ENCODE data around the gene GNAI3.
A peak's percentile ranks its signal among the peaks of the same experiment; 100 is the strongest.
"Not testable (repeated sequence)": the region's sequence is repeated elsewhere in the genome, so short reads cannot be mapped to it uniquely, and the experiment has no call there.

Gene GNAI3

DNA sequence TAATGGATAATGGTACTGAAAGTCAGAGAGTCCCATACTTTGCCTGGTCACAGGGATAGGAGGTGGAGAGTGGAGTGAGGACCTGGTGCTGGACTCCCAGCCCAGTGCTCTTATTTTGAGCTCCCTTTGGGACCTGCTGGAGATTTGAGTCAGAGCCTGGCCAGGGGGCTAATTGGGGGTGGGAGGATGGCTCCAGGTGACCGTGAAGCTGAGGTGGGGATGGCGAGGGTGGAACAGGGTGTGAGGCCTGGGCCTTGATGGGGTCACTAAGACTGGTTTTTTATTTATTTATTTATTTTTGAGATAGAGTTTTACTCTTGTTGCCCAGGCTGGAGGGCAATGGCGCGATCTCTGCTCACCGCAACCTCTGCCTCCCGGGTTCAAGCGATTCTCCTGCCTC, 89.0 kb downstream of the GNAI3 start:
- DNase-seq (ENCODE audit: low spot score) = no peak

DNA sequence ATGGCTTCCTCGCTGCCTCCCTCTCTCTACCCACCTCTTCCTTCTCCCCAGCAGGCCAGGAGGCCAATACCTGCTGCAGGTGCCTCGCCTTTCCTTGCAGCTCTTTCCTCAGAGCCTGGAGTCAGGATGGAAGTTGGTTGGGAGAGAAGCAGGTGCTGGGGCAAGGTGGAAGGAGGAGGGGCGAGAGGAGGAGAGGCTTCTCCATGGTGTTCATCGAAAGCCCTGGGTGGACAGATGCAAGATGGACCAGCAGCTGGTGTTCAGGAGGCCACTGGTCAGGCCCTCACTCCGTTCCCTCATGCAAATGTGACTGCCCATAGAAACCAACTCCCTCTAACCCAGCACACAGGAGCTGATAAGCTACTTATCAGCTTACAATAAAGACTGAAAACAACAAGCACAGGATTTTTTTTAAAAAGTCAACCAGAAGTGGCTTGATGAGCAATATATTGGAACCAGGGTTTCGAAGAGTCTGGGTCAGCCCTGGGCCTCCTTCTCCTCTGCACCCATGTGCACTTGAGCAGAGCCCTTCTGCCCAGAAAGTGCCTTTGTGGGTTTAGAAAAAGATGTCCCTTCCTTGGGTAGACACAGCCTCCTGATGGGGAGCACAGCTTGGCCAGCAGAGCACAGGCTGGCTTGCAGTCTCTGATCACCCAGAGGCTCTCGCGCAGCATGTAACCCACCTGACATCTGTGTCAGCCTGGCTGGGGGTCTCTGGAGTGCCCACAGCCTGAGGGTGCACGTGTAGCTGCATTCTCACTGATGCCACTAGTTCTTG, 90.8 kb downstream of the GNAI3 start:
- no peak for DNase-seq (ENCODE audit: low spot score)

DNA sequence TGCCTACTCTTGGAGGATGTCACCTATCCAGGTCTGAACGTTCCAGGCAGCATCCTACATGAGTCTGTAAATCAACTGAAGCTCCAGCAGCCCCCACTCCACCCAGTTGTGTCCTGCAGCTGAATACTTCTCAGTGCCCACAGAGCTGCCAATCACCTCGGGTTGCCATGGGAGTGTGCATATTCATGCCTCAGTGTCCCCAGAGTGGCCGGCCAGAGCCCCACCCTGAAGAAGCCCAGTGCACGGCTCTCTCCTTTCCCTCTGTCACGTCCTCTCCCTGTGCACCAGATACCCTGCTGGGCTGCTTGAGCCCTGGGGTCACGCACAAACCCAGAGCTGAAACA, 91.4 kb downstream of the GNAI3 start:
- no peak for DNase-seq (ENCODE audit: low spot score)

DNA sequence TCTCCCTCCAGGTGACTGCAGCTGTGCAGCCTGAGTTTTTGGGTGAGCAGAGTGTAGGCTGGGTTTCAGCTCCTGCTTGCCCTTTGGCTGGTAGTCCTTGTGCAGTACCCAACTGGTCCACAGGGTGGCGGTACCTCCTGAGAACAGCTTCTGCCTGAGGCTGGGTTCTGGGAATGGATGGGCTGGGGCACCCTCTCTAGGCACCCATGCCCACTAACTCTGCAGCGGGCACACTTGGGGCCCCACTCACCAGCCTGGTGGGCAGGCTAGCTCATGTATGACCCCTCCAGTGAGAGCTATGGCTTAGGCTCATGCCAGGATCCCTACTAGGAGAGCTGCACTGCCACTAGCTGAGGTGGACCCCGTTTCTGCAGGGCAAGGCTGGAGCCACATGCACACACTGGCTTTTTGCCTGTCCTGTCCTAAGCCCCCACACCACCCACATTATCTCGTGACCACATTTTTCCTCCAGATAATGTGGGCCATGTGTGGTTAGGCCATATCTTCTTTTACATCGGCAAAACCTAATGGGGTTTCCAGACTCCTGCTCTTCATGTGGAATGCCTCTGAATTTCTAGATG, 92.0 kb downstream of the GNAI3 start:
- DNase-seq (ENCODE audit: low spot score) = peak; percentile 81

DNA sequence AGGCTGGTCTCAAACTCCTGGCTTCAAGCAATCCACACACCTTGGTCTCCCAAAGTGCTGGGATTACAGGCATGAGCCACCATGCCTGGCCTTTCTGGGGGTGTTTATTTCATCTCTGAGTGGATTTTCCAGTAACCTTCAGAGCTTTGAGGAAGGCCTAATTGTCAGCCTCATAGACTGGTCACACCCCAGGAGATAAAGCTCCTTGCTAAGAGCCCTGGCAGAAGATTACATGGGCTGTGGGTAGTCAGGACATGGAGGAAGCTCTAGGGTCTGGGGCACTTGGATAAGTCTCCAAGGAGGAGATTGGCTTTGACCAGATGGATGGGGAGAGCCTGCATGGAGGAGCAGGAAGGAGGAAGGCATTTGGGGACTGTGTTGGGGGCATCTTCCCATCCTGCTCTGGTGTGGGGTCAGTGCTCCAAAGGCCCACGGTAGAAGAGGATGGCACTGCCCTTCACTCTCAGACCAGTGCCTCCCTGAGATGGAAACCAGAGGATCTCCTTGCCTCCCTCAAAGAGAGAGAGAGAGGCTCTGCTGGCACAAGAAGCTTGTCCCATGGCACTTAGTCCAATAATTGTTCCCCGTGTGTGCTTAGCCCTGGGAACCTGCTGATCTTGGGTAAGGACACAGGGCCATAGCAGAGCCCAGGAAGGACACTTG, 92.8 kb downstream of the GNAI3 start:
- DNase-seq (ENCODE audit: low spot score) = peak; percentile 0

DNA sequence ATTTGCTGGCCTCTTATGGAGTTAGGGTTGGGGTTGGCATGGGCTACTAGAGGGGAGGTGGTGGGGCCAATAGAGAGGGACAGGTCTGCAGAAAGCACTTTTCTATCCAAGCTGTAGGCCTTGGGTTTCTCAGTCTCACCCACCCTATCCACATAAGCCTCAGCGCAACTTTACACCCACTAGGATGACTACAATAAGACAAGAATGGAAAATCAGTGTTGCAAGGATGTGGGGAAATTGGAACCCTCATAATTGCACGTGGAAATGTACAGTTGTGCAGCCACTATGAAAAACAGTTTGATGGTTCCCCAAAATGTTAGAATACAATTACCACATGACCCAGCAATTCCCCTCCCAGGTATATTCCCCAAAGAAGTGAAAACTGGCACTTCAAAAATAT, 93.4 kb downstream of the GNAI3 start:
- DNase-seq (ENCODE audit: low spot score) = no peak

DNA sequence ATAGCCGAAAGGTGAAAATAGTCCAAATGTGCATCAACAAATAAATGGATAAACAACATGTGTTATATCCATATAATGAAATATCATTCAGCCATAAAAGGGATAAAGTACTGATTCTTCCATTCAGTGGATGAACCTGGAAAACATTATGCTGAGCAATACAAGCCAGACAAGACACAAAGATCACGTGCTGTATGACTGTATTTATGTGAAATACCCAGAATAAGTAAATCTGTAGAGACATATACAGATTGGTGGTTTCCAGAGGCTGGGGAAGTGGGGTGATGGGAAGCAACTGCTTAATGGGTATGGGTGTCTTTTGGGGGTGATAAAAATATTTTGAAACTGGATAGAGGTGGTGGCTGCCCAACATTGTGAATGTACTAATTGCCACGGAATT, 94.2 kb downstream of the GNAI3 start:
- DNase-seq (ENCODE audit: low spot score) = peak; percentile 20

DNA sequence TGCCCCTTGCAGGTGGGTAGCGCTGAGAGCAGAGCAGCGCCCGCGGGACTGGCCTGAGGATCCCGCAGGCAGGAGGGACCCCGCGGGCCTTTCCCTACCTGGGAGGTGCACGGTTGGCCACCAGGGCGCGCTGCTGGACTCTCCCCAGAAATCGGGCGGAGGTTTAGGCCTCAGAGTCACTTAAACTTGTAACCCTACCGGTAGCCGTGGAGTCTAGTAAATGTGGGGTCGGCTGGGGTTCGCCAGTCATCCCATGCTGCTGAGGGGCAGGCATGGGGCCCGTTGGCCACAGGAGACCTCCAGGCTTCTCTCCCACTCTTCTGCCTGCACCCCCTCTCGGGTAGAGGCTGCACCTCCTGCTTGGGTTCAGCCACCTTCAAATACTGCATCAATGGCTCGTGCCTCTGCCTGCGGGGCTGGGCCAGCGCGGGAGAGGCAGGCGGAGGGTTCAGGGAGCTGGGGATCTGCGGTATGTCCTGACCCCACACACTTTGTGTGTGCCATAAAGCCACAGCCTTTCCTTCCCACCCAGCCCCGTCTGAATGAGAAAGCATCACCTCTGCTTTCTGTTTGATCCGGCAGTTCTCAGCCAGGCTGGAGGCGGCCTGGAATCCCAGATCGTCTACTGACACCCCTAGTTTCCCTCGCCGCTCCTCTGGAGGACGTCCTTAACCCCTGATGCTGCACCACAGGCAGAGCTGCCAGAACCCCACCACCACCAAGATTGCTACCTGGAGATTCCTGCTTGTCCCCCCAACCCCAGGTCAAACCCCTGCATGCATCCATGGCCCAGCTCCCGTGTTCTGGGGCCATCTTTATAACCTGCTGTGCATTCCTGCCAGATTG, 95.2 kb downstream of the GNAI3 start:
- peak; percentile 86 for DNase-seq (ENCODE audit: low spot score)

DNA sequence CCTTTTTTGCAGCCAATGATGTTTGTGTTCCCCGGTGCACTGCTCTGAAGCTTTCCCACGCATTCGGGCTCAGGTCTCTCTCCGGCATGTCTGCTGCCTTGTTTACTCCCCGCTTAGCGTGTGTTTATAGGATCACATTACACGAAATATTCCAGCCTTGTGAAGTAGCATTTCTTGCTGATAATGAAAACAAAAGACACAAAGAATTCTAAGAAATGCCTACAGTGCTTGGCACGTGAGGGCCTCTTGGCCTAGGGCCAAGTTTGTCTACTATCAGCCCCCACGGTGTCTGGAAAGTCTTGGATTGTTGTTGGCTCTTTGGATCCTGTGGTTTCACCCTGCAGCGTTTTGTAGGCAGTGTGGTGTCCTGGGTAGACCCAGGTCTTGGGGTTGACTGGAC, 96.3 kb downstream of the GNAI3 start:
- no peak for DNase-seq (ENCODE audit: low spot score)

DNA sequence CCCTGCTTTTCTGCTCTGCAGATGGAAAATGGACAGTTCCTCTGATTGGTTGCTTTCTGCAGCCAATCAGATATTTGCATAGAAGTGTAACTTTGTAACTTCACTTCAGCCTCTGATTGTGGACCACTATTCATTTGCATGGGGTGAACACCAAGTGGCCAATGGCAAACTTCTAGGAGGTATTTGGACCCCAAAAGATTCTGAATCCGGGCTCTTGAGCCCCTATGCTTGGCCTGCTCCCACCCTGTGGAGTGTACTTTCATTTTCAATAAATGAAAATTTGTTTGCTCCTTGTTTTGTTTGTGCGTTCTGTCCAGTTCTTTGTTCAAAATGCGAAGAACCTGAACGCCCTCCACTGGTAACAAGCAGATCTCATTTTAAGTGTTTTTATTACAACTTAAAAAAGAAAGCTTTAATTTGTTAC, 101.1 kb downstream of the GNAI3 start:
- DNase-seq (ENCODE audit: low spot score) = peak; percentile 41

DNA sequence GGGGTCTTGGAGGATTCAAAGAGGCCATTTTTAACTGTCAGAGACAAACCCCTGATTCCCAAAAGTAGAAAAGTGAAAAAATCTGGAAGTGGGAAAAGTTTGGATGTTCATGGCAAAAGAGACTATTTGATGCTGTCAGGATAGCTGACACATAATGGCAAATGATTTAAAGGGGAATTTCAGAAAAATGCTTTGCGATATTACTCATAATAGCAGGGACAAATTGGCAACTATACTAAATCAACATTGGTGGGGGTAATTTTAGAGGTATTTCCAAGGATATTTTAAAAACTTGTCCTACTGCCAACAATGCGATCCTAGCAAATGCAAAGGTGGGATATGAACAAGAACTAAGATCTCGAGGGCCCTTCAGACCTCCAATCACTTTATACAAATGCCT, 102.2 kb downstream of the GNAI3 start:
- DNase-seq (ENCODE audit: low spot score) = no peak

DNA sequence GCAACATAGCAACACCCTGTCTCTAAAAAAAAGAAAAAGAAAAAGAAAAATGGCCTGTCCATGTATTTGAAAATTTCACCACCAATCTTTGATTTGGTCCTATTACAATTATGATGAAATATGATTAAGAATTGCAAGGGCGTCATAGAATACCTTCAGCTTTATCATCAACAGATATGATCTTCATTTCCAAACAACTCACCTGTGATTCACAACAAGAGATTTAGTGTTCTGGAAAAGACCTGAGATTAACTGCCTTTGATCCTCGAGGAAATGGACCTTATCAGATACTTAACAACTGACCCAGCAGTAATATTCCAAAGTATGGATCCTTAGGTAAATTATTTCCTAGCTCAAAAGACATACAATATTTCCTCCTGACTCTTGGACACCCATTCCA, 104.0 kb downstream of the GNAI3 start:
- DNase-seq (ENCODE audit: low spot score) = no peak

DNA sequence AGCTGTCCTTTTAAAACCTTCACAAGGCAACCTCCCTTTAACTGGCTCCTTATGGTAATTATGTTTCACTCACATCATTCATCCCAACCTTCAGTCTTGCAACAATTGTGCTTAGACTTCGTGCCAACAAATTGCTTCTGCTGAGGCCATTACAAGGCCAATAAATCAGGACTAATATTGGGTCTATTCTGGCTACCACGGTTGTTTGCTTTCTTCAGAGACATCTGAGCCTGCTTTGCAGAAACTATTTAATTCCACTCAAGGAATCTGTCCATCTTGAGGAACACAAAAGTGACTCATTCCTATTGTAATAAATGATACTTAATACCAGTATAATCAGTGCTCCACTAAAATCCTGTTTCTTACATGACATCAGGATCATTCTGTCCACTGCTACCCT, 104.9 kb downstream of the GNAI3 start:
- no peak for DNase-seq (ENCODE audit: low spot score)

DNA sequence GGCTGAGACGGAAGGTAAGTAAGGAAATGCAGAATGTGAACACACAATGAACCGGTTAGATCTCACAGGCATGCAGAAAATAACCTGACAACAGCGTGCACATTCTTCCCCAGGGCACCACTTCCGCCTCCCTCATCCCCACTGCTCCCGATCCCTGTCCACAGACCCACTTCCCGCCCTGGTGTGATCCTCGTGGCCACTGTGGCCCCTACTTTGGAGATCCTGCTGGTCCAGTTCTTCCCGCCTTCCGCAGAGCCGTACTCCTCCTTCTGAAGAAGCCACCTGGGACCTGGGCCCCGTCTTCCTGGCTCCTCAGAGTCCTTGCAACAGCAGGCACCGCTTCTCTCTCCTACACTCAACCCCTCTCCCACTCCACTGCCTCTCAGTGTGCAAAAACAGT, 106.1 kb downstream of the GNAI3 start:
- DNase-seq (ENCODE audit: low spot score) = no peak

DNA sequence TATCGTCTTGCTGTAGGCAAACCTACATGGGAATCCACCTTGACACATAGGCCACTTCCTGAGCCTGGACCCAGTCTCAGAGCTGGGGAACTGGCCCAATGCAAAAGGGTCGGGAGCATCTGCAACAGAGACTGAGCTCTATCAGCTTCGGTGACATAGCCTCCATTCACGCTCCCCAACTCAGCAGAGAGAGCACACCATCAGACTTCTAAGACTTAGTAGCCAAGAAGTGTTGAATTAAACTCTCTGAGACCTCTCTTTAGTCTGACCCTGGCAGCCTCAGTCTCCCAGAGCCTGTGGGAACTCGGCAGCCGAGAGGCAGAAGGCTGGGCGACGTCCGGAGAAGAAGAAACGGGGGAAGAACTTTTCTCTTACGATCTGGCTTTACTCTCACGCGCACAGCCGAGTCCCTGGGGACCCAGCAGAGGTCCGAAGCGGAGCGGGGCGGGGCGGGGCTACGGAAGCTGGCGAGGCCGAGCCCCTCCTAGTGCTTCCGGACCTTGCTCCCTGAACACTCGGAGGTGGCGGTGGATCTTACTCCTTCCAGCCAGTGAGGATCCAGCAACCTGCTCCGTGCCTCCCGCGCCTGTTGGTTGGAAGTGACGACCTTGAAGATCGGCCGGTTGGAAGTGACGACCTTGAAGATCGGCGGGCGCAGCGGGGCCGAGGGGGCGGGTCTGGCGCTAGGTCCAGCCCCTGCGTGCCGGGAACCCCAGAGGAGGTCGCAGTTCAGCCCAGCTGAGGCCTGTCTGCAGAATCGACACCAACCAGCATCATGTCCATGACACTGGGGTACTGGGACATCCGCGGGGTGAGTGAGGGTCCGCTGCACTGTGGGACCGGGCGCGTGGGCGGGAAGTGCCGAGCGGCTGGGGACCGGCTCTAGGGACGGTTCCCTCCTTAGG, 107.5 kb downstream of the GNAI3 start, which contains the start of gene GSTM4:
TSS of gene GSTM4 (plus strand) at position 485 of the 905 bp plus-strand sequence. CDS start at position 776, 291 bp downstream.
- peak; percentile 93 for DNase-seq (ENCODE audit: low spot score)

DNA sequence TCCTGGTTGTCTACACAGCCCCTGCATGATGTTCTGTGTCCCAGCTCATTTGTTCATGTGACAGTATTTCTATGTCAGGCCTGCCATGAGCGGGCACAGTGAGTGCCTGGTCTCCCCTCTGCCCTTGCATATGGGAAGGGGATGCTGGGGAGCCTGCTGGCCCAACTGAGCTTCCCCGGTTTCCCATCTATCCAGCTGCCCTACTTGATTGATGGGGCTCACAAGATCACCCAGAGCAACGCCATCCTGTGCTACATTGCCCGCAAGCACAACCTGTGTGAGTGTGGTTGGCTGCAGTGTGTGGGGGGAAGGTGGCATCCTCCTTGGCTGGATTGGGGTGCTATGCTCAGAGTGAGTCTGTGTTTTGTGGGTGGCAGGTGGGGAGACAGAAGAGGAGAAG, 109.0 kb downstream of the GNAI3 start:
- DNase-seq (ENCODE audit: low spot score) = no peak

DNA sequence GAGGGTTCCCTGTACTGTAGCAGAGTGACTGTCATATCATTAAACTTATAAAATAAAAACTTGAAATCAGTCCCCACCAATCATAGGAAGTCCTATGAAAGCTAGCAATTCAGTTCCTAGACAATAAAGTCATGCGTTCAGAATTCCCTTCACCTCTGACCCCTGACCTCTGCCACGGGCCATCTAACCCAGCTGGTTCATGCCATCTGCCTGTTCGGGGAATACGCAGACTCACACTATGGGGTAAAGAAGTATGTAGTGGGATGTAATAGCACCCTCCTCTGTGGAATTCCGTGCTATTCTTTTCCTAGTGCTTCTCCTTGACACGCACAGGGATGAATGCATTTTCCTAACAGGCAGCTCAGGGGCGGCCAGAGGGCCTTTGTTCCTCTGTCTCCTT, 109.6 kb downstream of the GNAI3 start:
- DNase-seq (ENCODE audit: low spot score) = no peak

DNA sequence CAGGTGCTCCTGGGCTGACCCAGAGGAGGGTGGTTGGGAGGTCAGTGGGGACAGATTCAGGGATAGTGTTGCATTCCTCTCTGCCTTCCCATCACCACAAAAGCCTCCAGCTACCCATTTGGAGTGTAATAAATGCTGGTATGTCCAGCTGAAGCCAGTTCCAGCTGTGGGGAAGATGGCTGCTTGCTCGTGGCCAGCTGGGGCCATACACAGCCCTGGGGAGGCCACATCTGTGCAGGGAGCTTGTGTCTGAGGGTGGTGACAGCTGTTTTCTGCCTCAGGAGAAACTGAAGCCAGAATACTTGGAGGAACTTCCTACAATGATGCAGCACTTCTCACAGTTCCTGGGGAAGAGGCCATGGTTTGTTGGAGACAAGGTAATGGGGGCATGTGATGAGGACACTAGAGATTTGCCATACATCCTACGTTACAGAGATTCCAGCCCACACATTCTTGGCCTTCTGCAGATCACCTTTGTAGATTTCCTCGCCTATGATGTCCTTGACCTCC, 110.2 kb downstream of the GNAI3 start:
- DNase-seq (ENCODE audit: low spot score) = no peak

DNA sequence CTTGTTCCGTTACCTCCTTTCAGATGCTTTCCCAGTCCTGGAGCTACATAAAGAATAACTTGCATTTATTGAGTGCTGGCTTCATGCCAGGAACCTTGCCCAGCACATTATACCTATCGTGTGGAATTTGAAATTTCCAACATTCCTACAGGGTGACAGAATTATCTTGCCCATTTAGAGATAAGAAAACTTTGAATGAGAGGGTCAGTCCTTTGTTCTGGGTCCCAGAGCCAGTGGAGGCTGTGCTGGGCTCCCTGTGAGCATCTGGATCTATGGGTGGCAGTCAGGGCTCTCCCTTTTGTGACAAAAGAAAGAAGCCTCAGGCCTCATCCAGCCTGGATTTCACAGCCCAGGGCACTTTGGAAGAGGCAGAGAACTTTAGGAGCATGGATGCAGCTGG, 110.7 kb downstream of the GNAI3 start:
- no peak for DNase-seq (ENCODE audit: low spot score)

DNA sequence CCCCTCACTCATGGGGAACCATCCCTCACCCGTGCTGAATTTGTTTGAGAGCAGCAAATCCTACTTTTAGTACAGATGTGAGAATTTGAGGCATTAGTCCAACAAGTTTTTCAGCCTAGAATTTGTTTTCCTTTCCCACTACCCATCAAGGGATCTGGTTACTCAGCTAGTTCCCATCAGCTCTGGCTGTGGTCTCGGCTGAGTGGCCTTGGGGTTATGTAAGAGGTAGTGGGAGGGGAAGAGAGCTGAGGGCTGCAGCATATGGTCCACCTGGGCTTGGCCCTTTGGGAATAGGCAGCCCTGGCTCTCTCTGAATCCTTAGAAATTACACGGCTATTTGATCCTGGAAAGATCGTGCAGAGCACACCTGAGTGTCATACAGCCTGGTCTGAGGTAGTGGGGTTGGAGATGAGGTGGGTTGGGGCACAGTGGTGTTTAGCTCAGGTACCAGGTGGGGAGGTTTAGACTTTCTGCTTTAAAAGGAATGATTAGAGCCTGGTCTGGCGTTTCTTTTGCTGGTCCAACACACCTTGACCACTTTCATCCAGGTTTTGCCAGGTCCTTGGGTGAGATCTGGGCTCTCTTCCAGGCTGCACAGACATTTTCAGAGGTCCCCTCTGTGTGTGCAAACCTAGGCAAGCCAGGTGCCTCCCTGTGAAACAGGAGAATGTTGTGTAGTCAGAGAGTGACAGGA, 111.7 kb downstream of the GNAI3 start:
- DNase-seq (ENCODE audit: low spot score) = no peak

DNA sequence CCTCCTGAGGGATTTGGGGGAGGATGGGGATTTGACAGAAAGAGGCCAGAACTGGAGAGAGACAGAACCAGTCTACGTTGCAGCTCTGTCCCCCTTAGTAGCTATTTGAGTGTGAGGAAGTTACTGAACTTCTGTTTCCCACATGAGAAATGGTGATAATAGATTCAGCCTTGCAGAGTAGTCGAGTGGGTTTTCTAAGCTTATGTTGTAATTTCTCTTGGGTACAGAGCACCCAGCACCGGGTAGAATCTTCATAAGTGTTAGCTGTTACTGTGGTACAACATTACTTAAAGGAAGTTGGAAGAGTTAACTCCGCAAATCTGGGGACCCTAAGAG, 112.2 kb downstream of the GNAI3 start:
- DNase-seq (ENCODE audit: low spot score) = not testable (repeated sequence)

All from GM03348 (cell line).